DOHH2 (cell line): ENCODE results near the gene PTRHD1.

Source experiments
- EZH2phosphoT487 ChIP-seq: fragments of 200-600 bp; sonication (generic); IDR thresholded peaks from 2 replicates; pipeline ENCODE4 v1.6.1; 2017; ENCODE audit warnings: borderline replicate concordance, mild to moderate bottlenecking, antibody characterized with exemption, low read length, moderate library complexity, mixed read lengths
- TF ChIP-seq, protein P1 (sequence below): fragments of 200-600 bp; sonication (generic); IDR thresholded peaks from one replicate; pipeline ENCODE4 v1.5.1; 2014; ENCODE audit warnings: antibody characterized with exemption, mild to moderate bottlenecking, low read depth, low read length; ENCODE audit not compliant: poor library complexity, severe bottlenecking

DNA sequence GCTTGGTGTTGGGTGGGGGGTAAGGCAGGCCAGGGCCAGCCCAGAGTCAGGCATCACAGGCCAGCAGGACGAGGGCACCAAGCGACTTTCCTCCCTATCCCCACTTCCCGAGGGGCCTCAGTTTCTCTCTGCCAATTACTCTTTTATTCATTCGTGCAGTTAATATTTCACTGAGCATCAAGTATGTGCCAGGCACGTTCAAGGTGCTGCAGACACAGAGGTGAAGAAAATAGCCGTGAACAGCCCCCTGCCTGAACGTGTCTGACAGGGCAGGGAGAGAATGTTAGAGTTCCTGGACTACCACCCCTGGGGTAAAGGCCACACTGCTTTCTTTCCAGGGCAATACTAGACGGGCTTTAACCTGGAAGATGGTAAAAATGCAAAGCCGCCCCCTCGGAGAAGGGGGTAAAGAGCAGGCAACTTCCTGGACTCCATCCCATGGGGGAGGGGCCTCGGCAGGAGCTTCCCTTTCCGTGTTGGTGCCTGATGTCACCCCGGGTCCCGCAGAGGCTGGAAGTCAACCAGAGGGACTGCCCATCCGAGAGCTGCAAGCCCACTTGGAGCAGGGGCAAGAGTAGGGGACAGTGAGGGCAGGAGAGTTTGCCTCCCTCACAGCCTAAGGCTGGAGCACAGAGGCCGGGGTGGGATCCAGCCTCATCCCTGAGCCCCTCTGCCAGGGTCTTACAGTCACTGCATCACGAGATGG, 47.1 kb upstream of the PTRHD1 start:
- no peak for TF ChIP-seq EZH2phosphoT487
- TF ChIP-seq, protein P1, sequence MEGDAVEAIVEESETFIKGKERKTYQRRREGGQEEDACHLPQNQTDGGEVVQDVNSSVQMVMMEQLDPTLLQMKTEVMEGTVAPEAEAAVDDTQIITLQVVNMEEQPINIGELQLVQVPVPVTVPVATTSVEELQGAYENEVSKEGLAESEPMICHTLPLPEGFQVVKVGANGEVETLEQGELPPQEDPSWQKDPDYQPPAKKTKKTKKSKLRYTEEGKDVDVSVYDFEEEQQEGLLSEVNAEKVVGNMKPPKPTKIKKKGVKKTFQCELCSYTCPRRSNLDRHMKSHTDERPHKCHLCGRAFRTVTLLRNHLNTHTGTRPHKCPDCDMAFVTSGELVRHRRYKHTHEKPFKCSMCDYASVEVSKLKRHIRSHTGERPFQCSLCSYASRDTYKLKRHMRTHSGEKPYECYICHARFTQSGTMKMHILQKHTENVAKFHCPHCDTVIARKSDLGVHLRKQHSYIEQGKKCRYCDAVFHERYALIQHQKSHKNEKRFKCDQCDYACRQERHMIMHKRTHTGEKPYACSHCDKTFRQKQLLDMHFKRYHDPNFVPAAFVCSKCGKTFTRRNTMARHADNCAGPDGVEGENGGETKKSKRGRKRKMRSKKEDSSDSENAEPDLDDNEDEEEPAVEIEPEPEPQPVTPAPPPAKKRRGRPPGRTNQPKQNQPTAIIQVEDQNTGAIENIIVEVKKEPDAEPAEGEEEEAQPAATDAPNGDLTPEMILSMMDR: no peak
